HG02943 (cell line): ENCODE results near the gene TRAP1.

Source experiments
- ATAC-seq: cut with Tn5 transposase; IDR thresholded peaks from one replicate; pipeline ENCODE4 v1.9.1; 2021; ENCODE audit warnings: mild to moderate bottlenecking, low read depth, moderate library complexity; ENCODE audit not compliant: unreplicated experiment

Gene TRAP1

DNA sequence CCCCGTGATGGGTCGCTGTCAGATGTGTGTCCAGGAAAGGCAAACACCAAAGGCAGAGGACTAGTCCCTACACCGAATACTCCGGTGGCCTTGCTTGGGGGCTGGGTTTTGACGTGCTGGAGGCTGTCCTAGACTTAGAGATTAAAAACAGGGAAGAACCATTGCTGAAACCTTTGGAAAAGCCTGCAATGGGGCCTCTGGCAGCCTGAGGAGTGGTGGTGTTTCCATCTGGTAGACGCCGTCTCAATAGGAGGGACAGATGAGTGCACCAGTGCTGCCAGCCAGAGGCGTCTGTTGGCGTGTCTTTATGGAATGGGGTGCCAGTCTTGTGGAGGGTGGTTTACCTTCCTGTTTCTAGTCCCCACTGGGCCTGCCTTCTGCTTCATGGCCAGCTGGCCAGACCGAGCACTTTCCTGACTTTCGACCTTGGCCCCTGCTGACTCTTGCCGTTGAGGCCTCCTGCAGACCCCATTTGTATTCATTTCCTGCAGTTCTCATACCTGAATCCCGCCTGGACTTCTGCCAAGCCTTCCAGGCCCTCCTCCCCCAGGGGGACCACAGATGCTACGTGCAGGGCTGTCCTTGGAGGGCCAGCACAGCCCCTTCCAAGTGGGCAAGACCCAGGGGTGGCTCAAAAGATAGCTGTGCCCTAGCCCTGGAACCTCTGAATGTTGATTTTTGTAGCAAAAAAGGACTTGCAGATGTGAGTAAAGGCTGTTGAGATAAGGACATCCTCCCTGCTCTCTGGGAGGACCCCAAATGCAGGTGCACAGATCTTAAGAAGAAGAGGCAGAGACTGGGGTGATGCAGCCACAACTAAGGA is 64.7 kb downstream of the TRAP1 start:
- ATAC-seq: no peak

DNA sequence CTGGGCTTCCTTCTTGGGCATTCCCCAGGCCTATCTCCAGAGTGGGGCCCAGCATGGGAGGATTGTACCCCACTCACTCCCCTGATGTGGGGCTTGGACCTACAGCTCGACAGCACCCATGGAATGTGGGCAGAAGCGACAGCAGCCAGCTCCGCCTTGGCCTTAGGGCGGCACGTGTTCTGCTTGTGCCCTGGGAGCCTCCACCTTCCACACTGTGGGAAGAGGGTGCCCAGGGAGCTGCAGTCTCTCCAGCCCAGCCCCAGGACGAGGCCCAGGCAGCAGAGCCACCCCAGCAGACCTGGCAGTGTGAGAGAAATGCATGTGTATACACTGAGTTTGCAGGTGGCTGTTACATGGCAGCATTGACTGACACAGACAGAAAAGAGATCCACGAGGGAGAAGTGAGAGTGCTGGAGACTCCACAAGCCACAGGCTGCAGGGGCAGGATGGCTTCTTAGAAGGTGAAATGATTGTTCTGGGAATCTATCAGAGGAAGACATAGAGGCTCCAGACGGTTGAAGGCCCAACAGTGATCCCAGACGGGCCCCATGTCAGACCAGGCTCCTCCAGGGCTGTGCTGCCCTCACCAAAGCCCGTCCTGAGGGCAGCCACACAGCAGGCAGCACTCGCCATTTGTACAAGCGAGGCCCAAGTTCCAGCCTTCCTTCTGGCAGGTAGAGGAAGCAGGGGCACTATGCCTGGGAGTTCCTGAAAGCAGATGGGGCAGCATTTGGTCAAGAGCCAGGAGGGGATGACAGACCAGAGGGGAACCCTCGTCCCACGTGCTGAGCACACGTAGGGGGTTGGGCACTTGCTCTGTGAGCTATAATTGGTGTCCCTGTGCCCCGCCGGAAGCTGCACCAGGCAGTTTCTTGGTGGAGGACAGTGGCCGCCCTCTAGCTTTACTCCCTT is 65.6 kb downstream of the TRAP1 start:
- ATAC-seq: no peak

DNA sequence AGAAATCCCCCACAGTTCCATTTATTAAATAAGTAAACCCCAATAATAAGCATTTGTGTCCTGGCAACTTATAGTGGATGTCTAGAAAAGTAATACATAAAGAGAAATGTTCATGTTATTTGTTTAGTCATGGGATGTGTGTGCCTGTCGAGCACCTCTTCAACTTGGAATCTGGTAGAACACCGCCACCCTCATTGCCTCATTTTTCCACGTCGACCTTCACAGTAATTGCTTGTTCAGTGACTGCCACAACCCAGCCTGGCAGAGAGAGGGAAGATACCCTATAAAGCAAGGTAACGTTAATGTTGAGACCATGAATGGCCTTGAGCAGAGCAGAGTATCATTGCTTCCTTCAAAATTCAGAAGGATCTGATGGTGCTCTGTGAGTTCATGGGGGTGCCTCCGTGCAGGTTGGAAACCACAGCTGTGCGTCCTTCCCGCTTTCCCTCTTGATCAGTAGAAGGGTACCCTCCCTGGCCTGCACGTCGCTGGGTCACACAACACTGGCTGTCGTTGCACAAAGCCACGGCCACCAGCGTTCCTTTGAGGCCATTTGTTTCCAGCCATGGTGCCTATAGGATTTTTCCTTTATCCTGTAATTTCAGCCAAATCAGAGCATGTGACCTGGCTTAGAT is 66.6 kb downstream of the TRAP1 start:
- ATAC-seq: no peak

DNA sequence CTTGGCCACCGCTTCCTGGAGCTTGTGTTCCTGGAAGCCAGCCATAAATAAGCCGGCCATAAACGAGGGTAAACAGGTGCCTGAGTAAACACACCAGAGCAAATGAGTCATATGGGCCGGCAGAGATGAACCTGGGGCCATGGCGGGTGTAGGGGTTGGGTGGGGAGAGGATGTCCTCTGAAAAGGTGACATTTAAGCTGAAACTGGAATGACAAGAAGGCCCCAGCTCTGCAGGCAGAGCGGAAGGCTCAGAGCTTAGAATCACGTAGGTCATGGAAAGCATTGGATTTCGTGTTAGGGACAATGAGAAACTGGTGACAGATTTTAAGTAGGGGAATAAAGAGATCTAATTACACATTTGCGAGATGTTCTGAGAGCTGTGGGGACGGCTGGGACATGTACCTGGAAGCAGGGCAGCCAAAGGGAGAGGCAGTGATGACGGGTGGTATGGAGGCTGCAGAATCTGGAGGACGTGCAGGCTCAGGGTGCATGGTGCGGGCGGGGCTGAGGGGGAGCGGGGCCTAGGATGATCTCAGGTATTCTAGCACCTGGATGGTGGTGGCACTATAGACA is 70.9 kb downstream of the TRAP1 start:
- no peak for ATAC-seq

DNA sequence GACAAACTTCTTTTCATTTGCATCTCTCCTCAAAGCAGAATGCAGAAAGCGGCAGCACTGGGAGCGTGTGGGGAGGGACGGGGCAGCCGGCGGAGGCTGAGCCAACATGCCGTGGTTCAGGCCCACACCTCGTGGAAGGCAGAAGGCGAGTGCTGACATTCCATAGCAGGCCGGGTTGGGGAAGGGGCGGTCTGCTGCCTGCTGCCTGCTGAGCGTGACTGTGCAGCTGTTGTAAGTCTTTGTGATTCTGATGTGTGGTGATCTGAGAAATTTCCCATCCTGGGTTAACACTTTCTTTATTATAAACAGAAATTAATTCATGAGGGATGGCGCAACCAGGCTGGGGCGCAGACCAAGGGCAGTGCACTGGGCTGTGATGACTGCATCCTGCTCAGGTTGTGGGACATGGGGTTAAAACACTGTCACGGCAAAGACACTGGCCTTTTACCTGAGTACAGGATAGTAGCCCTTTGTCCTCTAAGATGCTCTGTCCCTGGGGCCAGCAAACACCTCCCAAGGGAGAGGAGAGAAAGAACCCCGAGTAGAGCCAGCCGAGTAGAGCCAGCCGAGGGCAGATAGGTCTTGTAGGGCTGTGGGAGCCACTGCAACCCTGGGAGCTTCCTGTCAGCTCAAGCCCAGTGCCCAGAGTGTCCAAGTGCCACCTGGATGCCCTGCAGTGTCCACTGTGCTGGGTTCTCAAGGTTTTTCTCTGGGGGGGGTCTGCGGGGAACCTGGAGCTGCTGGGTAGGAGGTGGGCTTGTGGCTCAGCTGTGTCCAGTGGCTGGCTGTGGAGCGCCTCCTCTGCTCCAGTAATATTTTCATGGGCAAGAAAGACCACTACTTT is 71.6 kb downstream of the TRAP1 start:
- no peak for ATAC-seq

- ATAC-seq: no peak
Observed at GRCh38 chr16:3645108-3645503, 72.2 kb downstream of the TRAP1 start.

GRCh38 chr16:3643095-3643730 is 74.1 kb downstream of the TRAP1 start:
- ATAC-seq: no peak

GRCh38 chr16:3642397-3643094 is 74.8 kb downstream of the TRAP1 start:
- no peak for ATAC-seq

DNA sequence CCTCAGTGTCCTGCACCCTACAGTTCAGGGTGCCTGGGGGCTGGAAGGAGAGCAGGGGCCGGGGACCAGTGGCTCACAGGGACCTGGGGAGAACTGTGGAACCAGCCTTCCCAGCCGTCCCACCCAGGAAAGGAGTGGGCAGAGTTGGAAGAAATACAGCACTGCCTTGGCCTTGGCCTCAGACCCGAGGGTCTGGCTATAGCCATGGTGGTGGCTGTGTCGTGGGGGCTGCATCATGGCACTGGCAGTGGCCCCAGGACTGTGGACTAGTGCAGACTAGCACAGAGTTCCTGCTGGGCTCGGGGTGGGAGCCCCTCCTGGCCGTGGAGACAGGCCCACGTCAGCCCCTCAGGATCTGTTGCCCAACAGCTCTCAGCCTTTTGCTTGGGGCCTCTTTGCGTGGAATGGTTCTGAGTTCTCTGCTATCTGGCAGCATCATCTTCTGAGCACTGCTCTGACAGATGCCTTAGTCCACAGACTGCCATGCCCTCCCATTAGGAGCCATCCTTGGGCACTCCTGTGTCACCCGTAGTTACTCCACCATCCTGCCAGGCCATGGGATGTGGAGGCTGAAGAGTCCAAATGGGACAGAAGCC is 75.4 kb downstream of the TRAP1 start:
- ATAC-seq: no peak

GRCh38 chr16:3640632-3641501 is 76.5 kb downstream of the TRAP1 start:
- no peak for ATAC-seq

- no peak for ATAC-seq
Observed at GRCh38 chr16:3640207-3640606, 77.1 kb downstream of the TRAP1 start.

DNA sequence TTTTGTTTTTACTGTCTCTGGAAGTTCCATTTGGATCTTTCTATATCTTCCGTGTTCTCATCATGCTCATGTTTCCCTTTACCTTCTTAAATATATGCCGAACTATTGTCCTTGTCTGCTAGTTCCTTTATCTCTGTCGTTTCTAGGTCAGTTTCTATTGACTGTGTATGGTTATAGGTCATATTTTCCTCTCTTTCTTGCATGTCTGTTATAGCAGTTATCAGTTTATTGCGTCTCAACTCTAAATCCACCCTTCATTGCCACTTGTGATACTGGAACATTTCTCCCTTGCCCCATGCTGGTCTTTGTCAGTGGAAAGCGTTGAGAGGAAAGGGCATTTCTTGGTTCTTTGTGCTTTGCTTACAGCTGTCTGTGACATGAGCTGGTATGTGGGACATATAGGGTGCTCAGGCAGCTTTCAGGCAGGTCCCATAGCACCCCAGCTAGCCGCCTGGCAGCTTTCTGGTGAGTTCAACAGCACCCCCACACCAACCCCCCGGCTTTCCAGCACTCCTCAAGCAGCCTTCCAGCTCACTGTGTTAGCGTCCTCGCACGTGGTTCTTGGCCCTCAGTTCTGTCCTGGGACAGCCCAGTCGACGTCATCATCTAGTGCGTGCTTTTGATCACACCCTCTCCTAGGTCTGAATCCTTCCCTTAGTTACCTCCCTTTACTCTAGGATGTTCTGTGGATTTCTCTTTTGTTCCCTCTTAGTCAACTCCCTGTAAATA is 78.2 kb downstream of the TRAP1 start:
- ATAC-seq: no peak

DNA sequence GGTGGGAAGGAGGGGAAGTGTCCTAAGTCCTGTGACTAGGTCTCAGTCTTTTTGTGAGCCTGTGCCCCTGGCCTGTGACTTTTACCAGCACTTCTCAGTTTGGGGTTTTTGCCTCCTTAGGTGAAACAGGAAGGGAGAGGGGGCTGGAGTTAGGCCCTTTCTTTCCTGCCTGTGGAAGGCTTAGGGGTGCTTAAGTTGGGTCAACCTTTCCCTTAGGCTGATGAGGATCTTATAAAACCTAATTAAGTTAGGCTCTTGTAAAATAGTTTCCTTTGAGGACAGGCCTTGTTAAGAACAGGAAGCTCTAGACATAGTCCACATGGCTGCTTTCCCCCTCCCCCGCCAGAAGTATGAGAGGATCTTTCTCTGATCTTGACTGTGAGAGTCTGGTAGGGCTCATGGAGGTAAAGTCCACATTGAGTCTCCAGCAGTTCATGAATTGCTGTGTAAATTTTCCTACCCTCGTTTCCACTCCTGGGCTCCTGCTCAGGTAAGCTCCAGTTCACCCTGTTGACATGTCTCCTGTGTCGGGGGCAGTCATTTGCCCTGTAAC is 79.9 kb downstream of the TRAP1 start:
- ATAC-seq: no peak

GRCh38 chr16:3625911-3626732 is 91.2 kb downstream of the TRAP1 start:
- no peak for ATAC-seq

DNA sequence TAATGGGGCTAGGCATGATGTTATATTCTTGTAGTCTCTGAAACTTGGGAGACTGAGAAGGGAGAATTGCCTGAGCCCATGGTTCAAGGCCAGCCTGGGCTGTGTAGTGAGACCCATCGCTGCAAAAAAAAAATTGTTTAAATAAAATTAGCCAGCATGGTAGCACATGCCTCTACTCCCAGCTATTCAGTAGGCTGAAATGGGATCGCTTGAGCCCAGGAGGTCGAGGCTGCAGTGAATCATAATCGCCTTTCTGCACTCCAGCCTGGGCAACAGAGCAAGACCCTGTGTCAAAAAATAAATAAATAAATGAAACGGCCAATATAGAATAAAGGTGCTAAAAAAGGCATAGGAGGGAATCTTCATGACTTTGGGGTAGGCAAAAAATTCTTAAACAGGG is 92.0 kb downstream of the TRAP1 start:
- no peak for ATAC-seq

GRCh38 chr16:3623642-3624041 is 93.7 kb downstream of the TRAP1 start:
- ATAC-seq: no peak
